Measurements from ENCODE around the gene CDH2.

CDH2 gene

GRCh38 chr18:28088477-28088876 is 88.5 kb downstream of the CDH2 start:
- no peak for DNase-seq (ENCODE audit: low read depth in 2 of 2)

- DNase-seq (ENCODE audit: low read depth in 2 of 2): no peak
Measured at GRCh38 chr18:28086670-28087552, 90.0 kb downstream of the CDH2 start.

GRCh38 chr18:28081516-28081915 is 95.4 kb downstream of the CDH2 start:
- DNase-seq (ENCODE audit: low read depth in 2 of 2): no peak

GRCh38 chr18:28080876-28081300 is 96.0 kb downstream of the CDH2 start:
- DNase-seq (ENCODE audit: low read depth in 2 of 2): no peak

- no peak for DNase-seq (ENCODE audit: low read depth in 2 of 2)
Measured at GRCh38 chr18:28079883-28080282, 97.0 kb downstream of the CDH2 start.

GRCh38 chr18:28078849-28079248 is 98.1 kb downstream of the CDH2 start:
- no peak for DNase-seq (ENCODE audit: low read depth in 2 of 2)

- no peak for DNase-seq (ENCODE audit: low read depth in 2 of 2)
Measured at GRCh38 chr18:28078298-28078697, 98.6 kb downstream of the CDH2 start.

- DNase-seq (ENCODE audit: low read depth in 2 of 2): no peak
Measured at GRCh38 chr18:28075501-28075900, 101.4 kb downstream of the CDH2 start.

- DNase-seq (ENCODE audit: low read depth in 2 of 2): no peak
Measured at GRCh38 chr18:28074076-28074475, 102.9 kb downstream of the CDH2 start.

- DNase-seq (ENCODE audit: low read depth in 2 of 2): no peak
Measured at GRCh38 chr18:28073658-28074057, 103.3 kb downstream of the CDH2 start.

- DNase-seq (ENCODE audit: low read depth in 2 of 2): no peak
Measured at GRCh38 chr18:28071199-28071598, 105.7 kb downstream of the CDH2 start.

- no peak for DNase-seq (ENCODE audit: low read depth in 2 of 2)
Measured at GRCh38 chr18:28068207-28068606, 108.7 kb downstream of the CDH2 start.

GRCh38 chr18:28067346-28067745 is 109.6 kb downstream of the CDH2 start:
- DNase-seq (ENCODE audit: low read depth in 2 of 2): no peak

GRCh38 chr18:28065793-28066186 is 111.1 kb downstream of the CDH2 start:
- no peak for DNase-seq (ENCODE audit: low read depth in 2 of 2)

- no peak for DNase-seq (ENCODE audit: low read depth in 2 of 2)
Measured at GRCh38 chr18:28065031-28065792, 111.7 kb downstream of the CDH2 start.

- no peak for DNase-seq (ENCODE audit: low read depth in 2 of 2)
Measured at GRCh38 chr18:28063926-28064325, 113.0 kb downstream of the CDH2 start.

GRCh38 chr18:28063271-28063761 is 113.6 kb downstream of the CDH2 start:
- no peak for DNase-seq (ENCODE audit: low read depth in 2 of 2)

- no peak for DNase-seq (ENCODE audit: low read depth in 2 of 2)
Measured at GRCh38 chr18:28062443-28062842, 114.5 kb downstream of the CDH2 start.

GRCh38 chr18:28059861-28060260 is 117.1 kb downstream of the CDH2 start:
- DNase-seq (ENCODE audit: low read depth in 2 of 2): no peak

GRCh38 chr18:28050545-28050944 is 126.4 kb downstream of the CDH2 start:
- DNase-seq (ENCODE audit: low read depth in 2 of 2): no peak

GRCh38 chr18:28048612-28049011 is 128.3 kb downstream of the CDH2 start:
- DNase-seq (ENCODE audit: low read depth in 2 of 2): no peak

- DNase-seq (ENCODE audit: low read depth in 2 of 2): no peak
Measured at GRCh38 chr18:28045880-28046279, 131.1 kb downstream of the CDH2 start.
